Measurements from ENCODE around the gene OPCML.

- TF ChIP-seq POLR2A (IDR thresholded peaks at IDR 0.05; ENCODE audit: low read depth) (no peak), POLR2AphosphoS5 (IDR thresholded peaks at IDR 0.05) (no peak), EP300 (IDR thresholded peaks at IDR 0.05) (no peak)
- TF ChIP-seq, protein P1, sequence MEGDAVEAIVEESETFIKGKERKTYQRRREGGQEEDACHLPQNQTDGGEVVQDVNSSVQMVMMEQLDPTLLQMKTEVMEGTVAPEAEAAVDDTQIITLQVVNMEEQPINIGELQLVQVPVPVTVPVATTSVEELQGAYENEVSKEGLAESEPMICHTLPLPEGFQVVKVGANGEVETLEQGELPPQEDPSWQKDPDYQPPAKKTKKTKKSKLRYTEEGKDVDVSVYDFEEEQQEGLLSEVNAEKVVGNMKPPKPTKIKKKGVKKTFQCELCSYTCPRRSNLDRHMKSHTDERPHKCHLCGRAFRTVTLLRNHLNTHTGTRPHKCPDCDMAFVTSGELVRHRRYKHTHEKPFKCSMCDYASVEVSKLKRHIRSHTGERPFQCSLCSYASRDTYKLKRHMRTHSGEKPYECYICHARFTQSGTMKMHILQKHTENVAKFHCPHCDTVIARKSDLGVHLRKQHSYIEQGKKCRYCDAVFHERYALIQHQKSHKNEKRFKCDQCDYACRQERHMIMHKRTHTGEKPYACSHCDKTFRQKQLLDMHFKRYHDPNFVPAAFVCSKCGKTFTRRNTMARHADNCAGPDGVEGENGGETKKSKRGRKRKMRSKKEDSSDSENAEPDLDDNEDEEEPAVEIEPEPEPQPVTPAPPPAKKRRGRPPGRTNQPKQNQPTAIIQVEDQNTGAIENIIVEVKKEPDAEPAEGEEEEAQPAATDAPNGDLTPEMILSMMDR (IDR thresholded peaks at IDR 0.05): no peak
Observed at GRCh38 chr11:133048270-133048669, 484.0 kb downstream of the OPCML start.

Data from esophagus muscularis mucosa (tissue), 4 donors.